ENCODE data around the gene TSR1.

Gene TSR1

GRCh38 chr17:2363851-2364762 lies 27.9 kb upstream of the TSR1 start:
- Histone ChIP-seq H3K4me1 (ENCODE audit: control extremely low read depth in 1 of 4, control insufficient read depth in 4 of 4, insufficient read depth in 4 of 4, low read length in 3 of 4) (peaks cover 0 to 6% (median 2%) of the 10 kb centered on the region in 4 experiments), H3K36me3 (ENCODE audit: control insufficient read depth in 4 of 4, insufficient read depth in 4 of 4, low read length in 3 of 4) (peaks cover 3 to 69% (median 52%) of the 10 kb centered on the region in 4 experiments), H3K4me3 (ENCODE audit: control insufficient read depth in 1 of 7, extremely low read depth in 1 of 7, insufficient read depth in 4 of 7, low read depth in 2 of 7, low read length in 6 of 7) (no peak overlapping the region), H3K27ac (ENCODE audit: insufficient read depth in 1 of 2, low read depth in 1 of 2, low read length in 2 of 2, poor library complexity in 1 of 2, severe bottlenecking in 2 of 2) (no peak overlapping the region), H3K9me3 (ENCODE audit: control extremely low read depth in 1 of 5, control insufficient read depth in 4 of 5, insufficient read depth in 2 of 5, low read depth in 1 of 5, low read length in 4 of 5) (no peaks in the 10 kb centered on the region), H3K27me3 (replicated peaks in 2 of 5; ENCODE audit: control insufficient read depth in 4 of 5, insufficient read depth in 5 of 5, low read length in 4 of 5) (no peaks in the 10 kb centered on the region)
- ChIA-PET POLR2A (no interaction called here), CTCF (interaction anchor here (0.8 to 4.5 kb wide), 4 partner anchors 12 to 229 kb away, joined by 3 to 21 read pairs (median 5); no protein-coding TSS in a partner anchor)
- no peak for DNase-seq
- 98% methylated on average over 21 of the region's 26 CpGs for WGBS (ENCODE audit: insufficient coverage)

DNA sequence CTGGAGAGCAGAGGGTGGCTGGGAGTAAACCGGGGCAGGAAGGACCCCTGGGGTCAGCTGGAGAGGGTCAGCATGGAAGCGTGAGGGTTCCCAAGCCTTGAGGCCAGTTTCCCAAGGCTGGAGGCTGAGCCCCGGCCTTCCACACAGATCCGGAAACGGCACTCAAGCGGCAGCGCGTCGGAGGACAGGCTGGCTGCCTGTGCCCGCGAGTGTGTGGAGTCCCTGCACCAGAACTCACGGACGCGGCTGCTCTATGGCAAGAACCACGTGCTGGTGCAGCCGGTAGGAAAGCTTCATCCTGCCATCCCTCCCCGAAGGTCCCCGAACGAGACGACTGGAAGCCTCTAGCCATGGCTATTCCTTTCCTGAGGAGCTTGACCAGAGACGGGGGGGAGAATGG lies 27.1 kb upstream of the TSR1 start:
- H3K27me3 ChIP-seq (replicated peaks in 2 of 5; ENCODE audit: control insufficient read depth in 4 of 5, insufficient read depth in 5 of 5, low read length in 4 of 5) = no peaks in the 10 kb centered on the region
- peaks cover 3 to 67% (median 51%) of the 10 kb centered on the region in 4 experiments for H3K36me3 ChIP-seq (ENCODE audit: control insufficient read depth in 4 of 4, insufficient read depth in 4 of 4, low read length in 3 of 4)
- no peaks in the 10 kb centered on the region for H3K9me3 ChIP-seq (ENCODE audit: control extremely low read depth in 1 of 5, control insufficient read depth in 4 of 5, insufficient read depth in 2 of 5, low read depth in 1 of 5, low read length in 4 of 5)
- no peaks in the 10 kb centered on the region for H3K4me1 ChIP-seq (ENCODE audit: control extremely low read depth in 1 of 4, control insufficient read depth in 4 of 4, insufficient read depth in 4 of 4, low read length in 3 of 4)
- POLR2A ChIA-PET = no interaction called here
- no peak for DNase-seq
- WGBS (ENCODE audit: insufficient coverage) = 97% methylated on average over 20 of the region's 21 CpGs
- H3K27ac ChIP-seq (ENCODE audit: insufficient read depth in 1 of 2, low read depth in 1 of 2, low read length in 2 of 2, poor library complexity in 1 of 2, severe bottlenecking in 2 of 2) = no peak overlapping the region
- no peak overlapping the region for H3K4me3 ChIP-seq (ENCODE audit: control insufficient read depth in 1 of 7, extremely low read depth in 1 of 7, insufficient read depth in 4 of 7, low read depth in 2 of 7, low read length in 6 of 7)
- CTCF ChIA-PET = interaction anchor here (0.8 to 4.5 kb wide), 4 partner anchors 11 to 228 kb away, joined by 3 to 21 read pairs (median 5); no protein-coding TSS in a partner anchor

DNA sequence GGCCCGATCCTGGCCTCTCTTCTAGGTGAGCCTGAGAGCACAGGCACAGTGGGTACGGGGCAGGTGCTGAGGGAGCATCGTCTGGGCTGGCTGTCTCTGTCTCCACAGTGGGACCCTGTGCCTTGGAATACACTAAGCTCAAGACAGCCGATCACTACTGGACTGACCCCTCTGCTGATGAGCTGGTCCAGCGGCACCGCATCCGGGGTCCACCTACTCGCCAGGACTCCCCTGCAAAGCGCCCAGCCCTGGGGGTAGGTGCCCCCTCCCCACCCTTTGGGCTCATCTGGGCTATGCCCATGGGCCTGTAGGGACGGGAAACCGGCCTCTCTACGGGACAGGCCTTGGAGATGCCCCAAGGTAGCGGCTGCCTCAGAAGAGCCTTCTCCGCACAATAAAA lies 26.6 kb upstream of the TSR1 start:
- Histone ChIP-seq H3K36me3 (ENCODE audit: control insufficient read depth in 4 of 4, insufficient read depth in 4 of 4, low read length in 3 of 4) (peaks cover 3 to 66% (median 50%) of the 10 kb centered on the region in 4 experiments), H3K9me3 (ENCODE audit: control extremely low read depth in 1 of 5, control insufficient read depth in 4 of 5, insufficient read depth in 2 of 5, low read depth in 1 of 5, low read length in 4 of 5) (no peaks in the 10 kb centered on the region), H3K27me3 (replicated peaks in 2 of 5; ENCODE audit: control insufficient read depth in 4 of 5, insufficient read depth in 5 of 5, low read length in 4 of 5) (no peaks in the 10 kb centered on the region), H3K4me3 (ENCODE audit: control insufficient read depth in 1 of 7, extremely low read depth in 1 of 7, insufficient read depth in 4 of 7, low read depth in 2 of 7, low read length in 6 of 7) (no peak overlapping the region), H3K4me1 (ENCODE audit: control extremely low read depth in 1 of 4, control insufficient read depth in 4 of 4, insufficient read depth in 4 of 4, low read length in 3 of 4) (no peaks in the 10 kb centered on the region), H3K27ac (ENCODE audit: insufficient read depth in 1 of 2, low read depth in 1 of 2, low read length in 2 of 2, poor library complexity in 1 of 2, severe bottlenecking in 2 of 2) (no peak overlapping the region)
- no peak for DNase-seq
- WGBS (ENCODE audit: insufficient coverage) = 97% methylated on average over 12 of the region's 14 CpGs
- ChIA-PET CTCF (interaction anchor here (0.8 to 4.5 kb wide), 3 partner anchors 10 to 227 kb away, joined by 3 to 21 read pairs (median 5); no protein-coding TSS in a partner anchor), POLR2A (no interaction called here)

DNA sequence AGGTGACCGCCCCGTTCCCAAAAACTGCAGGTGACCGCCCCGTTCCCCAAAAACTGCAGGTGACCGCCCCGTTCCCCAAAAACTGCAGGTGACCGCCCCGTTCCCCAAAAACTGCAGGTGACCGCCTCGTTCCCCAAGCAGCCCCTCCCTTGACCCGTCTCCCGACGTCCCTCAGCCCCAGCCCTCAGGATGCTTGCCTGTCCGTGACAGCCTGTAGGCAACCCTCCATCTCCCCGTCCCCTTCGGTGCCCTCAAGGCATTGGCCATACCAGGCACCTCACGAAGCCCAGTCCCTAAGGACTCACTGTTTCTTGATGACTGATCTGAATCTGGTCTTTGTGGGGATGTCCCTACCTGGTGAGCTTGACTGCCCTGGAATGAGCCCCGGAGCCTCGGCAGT lies 26.2 kb upstream of the TSR1 start:
- ChIA-PET CTCF (interaction anchor here (4.5 kb wide), 1 partner anchor 10 kb away, joined by 21 read pairs; no protein-coding TSS in a partner anchor), POLR2A (no interaction called here)
- Histone ChIP-seq H3K36me3 (ENCODE audit: control insufficient read depth in 4 of 4, insufficient read depth in 4 of 4, low read length in 3 of 4) (peaks cover 3 to 64% (median 46%) of the 10 kb centered on the region in 4 experiments), H3K4me3 (ENCODE audit: control insufficient read depth in 1 of 7, extremely low read depth in 1 of 7, insufficient read depth in 4 of 7, low read depth in 2 of 7, low read length in 6 of 7) (no peak overlapping the region), H3K4me1 (ENCODE audit: control extremely low read depth in 1 of 4, control insufficient read depth in 4 of 4, insufficient read depth in 4 of 4, low read length in 3 of 4) (no peaks in the 10 kb centered on the region), H3K9me3 (ENCODE audit: control extremely low read depth in 1 of 5, control insufficient read depth in 4 of 5, insufficient read depth in 2 of 5, low read depth in 1 of 5, low read length in 4 of 5) (no peaks in the 10 kb centered on the region), H3K27me3 (replicated peaks in 2 of 5; ENCODE audit: control insufficient read depth in 4 of 5, insufficient read depth in 5 of 5, low read length in 4 of 5) (no peaks in the 10 kb centered on the region), H3K27ac (ENCODE audit: insufficient read depth in 1 of 2, low read depth in 1 of 2, low read length in 2 of 2, poor library complexity in 1 of 2, severe bottlenecking in 2 of 2) (no peak overlapping the region)
- 91% methylated on average over 17 of the region's 19 CpGs for WGBS (ENCODE audit: insufficient coverage)
- DNase-seq = no peak

GRCh38 chr17:2362016-2362415 lies 25.8 kb upstream of the TSR1 start:
- CTCF ChIA-PET = interaction anchor here (4.5 kb wide), 1 partner anchor 10 kb away, joined by 21 read pairs; no protein-coding TSS in a partner anchor
- POLR2A ChIA-PET = no interaction called here
- 98% methylated on average over 20 of the region's 20 CpGs for WGBS (ENCODE audit: insufficient coverage)
- Histone ChIP-seq H3K27ac (ENCODE audit: insufficient read depth in 1 of 2, low read depth in 1 of 2, low read length in 2 of 2, poor library complexity in 1 of 2, severe bottlenecking in 2 of 2) (no peak overlapping the region), H3K36me3 (ENCODE audit: control insufficient read depth in 4 of 4, insufficient read depth in 4 of 4, low read length in 3 of 4) (peaks cover 3 to 65% (median 45%) of the 10 kb centered on the region in 4 experiments), H3K9me3 (ENCODE audit: control extremely low read depth in 1 of 5, control insufficient read depth in 4 of 5, insufficient read depth in 2 of 5, low read depth in 1 of 5, low read length in 4 of 5) (no peaks in the 10 kb centered on the region), H3K4me3 (ENCODE audit: control insufficient read depth in 1 of 7, extremely low read depth in 1 of 7, insufficient read depth in 4 of 7, low read depth in 2 of 7, low read length in 6 of 7) (no peak overlapping the region), H3K27me3 (replicated peaks in 2 of 5; ENCODE audit: control insufficient read depth in 4 of 5, insufficient read depth in 5 of 5, low read length in 4 of 5) (no peaks in the 10 kb centered on the region), H3K4me1 (ENCODE audit: control extremely low read depth in 1 of 4, control insufficient read depth in 4 of 4, insufficient read depth in 4 of 4, low read length in 3 of 4) (no peaks in the 10 kb centered on the region)
- no peak for DNase-seq

GRCh38 chr17:2361010-2361760 lies 24.9 kb upstream of the TSR1 start:
- Histone ChIP-seq H3K36me3 (ENCODE audit: control insufficient read depth in 4 of 4, insufficient read depth in 4 of 4, low read length in 3 of 4) (peaks cover 3 to 57% (median 38%) of the 10 kb centered on the region in 4 experiments), H3K9me3 (ENCODE audit: control extremely low read depth in 1 of 5, control insufficient read depth in 4 of 5, insufficient read depth in 2 of 5, low read depth in 1 of 5, low read length in 4 of 5) (no peaks in the 10 kb centered on the region), H3K27me3 (replicated peaks in 2 of 5; ENCODE audit: control insufficient read depth in 4 of 5, insufficient read depth in 5 of 5, low read length in 4 of 5) (no peaks in the 10 kb centered on the region), H3K4me3 (ENCODE audit: control insufficient read depth in 1 of 7, extremely low read depth in 1 of 7, insufficient read depth in 4 of 7, low read depth in 2 of 7, low read length in 6 of 7) (no peak overlapping the region), H3K27ac (ENCODE audit: insufficient read depth in 1 of 2, low read depth in 1 of 2, low read length in 2 of 2, poor library complexity in 1 of 2, severe bottlenecking in 2 of 2) (no peak overlapping the region), H3K4me1 (ENCODE audit: control extremely low read depth in 1 of 4, control insufficient read depth in 4 of 4, insufficient read depth in 4 of 4, low read length in 3 of 4) (no peaks in the 10 kb centered on the region)
- no peak for DNase-seq
- ChIA-PET POLR2A (no interaction called here), CTCF (interaction anchor here (0.6 to 4.5 kb wide), 3 partner anchors 9 to 250 kb away, joined by 3 to 21 read pairs (median 4); no protein-coding TSS in a partner anchor)
- 93% methylated on average over 15 of the region's 21 CpGs for WGBS (ENCODE audit: insufficient coverage)
